Measurements from ENCODE around the gene EFNA3.

EFNA3 gene

GRCh38 chr1:155082301-155083051, 3.8 kb downstream of the EFNA3 start:
- Mint-ChIP-seq H3K4me3 (peak overlapping the region; percentile 65), H3K27ac (no peak overlapping the region), H3K36me3 (no peaks in the 10 kb centered on the region), H3K27me3 (peaks cover 47% of the 10 kb centered on the region), H3K4me1 (peaks cover 66% of the 10 kb centered on the region), H3K9me3 (no peaks in the 10 kb centered on the region)
- ATAC-seq = no peak

- H3K27ac Mint-ChIP-seq = no peak overlapping the region
- H3K9me3 Mint-ChIP-seq = no peaks in the 10 kb centered on the region
- peaks cover 59% of the 10 kb centered on the region for H3K4me1 Mint-ChIP-seq
- ATAC-seq = no peak
- H3K27me3 Mint-ChIP-seq = peaks cover 47% of the 10 kb centered on the region
- H3K4me3 Mint-ChIP-seq = no peak overlapping the region
- H3K36me3 Mint-ChIP-seq = no peaks in the 10 kb centered on the region
Observed at GRCh38 chr1:155083052-155083541, 4.5 kb downstream of the EFNA3 start.

GRCh38 chr1:155083865-155084721, 5.5 kb downstream of the EFNA3 start:
- peaks cover 46% of the 10 kb centered on the region for H3K27me3 Mint-ChIP-seq
- H3K9me3 Mint-ChIP-seq = no peaks in the 10 kb centered on the region
- peak overlapping the region; percentile 91 for H3K27ac Mint-ChIP-seq
- no peak for ATAC-seq
- H3K36me3 Mint-ChIP-seq = no peaks in the 10 kb centered on the region
- H3K4me1 Mint-ChIP-seq = peaks cover 55% of the 10 kb centered on the region
- H3K4me3 Mint-ChIP-seq = peak overlapping the region; percentile 85

DNA sequence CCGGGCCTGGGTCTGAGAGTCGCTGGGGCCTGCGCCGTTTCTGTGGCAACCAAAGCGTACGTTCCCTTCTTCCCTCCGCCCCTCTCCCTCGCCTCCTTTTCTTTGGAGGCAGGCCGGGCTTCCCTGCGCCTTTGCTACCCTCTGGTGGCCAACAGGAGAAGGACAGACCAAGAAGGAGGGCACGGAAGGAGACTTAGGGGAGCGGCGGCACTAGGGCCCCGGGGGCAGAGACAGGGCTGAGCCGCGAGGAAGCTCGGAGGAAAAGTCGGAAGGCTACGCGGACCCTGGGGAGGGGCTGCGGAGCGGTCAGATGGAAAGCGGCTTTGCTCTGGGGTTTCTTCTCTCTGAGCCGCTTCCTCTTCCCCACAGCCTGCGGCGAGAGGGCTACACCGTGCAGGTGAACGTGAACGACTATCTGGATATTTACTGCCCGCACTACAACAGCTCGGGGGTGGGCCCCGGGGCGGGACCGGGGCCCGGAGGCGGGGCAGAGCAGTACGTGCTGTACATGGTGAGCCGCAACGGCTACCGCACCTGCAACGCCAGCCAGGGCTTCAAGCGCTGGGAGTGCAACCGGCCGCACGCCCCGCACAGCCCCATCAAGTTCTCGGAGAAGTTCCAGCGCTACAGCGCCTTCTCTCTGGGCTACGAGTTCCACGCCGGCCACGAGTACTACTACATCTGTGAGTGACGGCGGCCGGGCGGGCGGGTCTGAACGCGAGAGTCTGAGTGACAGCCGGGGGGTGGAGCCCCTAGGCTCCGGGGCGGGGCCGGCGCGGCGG, 6.3 kb downstream of the EFNA3 start:
- H3K27ac Mint-ChIP-seq = peak overlapping the region; percentile 91
- H3K4me1 Mint-ChIP-seq = peaks cover 46% of the 10 kb centered on the region
- peaks cover 38% of the 10 kb centered on the region for H3K27me3 Mint-ChIP-seq
- peak; percentile 92 for ATAC-seq
- peak overlapping the region; percentile 85 for H3K4me3 Mint-ChIP-seq
- no peaks in the 10 kb centered on the region for H3K36me3 Mint-ChIP-seq
- no peaks in the 10 kb centered on the region for H3K9me3 Mint-ChIP-seq

- H3K27ac Mint-ChIP-seq = peak overlapping the region; percentile 91
- peaks cover 45% of the 10 kb centered on the region for H3K4me1 Mint-ChIP-seq
- H3K27me3 Mint-ChIP-seq = peaks cover 33% of the 10 kb centered on the region
- no peaks in the 10 kb centered on the region for H3K9me3 Mint-ChIP-seq
- peak overlapping the region; percentile 85 for H3K4me3 Mint-ChIP-seq
- ATAC-seq = peak; percentile 53
- H3K36me3 Mint-ChIP-seq = no peaks in the 10 kb centered on the region
Observed at GRCh38 chr1:155085504-155086127, 7.0 kb downstream of the EFNA3 start.

GRCh38 chr1:155086128-155086741, 7.6 kb downstream of the EFNA3 start:
- peaks cover 47% of the 10 kb centered on the region for H3K4me1 Mint-ChIP-seq
- peak; percentile 25 for ATAC-seq
- no peaks in the 10 kb centered on the region for H3K36me3 Mint-ChIP-seq
- peak overlapping the region; percentile 85 for H3K4me3 Mint-ChIP-seq
- peaks cover 30% of the 10 kb centered on the region for H3K27me3 Mint-ChIP-seq
- H3K27ac Mint-ChIP-seq = peak overlapping the region; percentile 91
- no peaks in the 10 kb centered on the region for H3K9me3 Mint-ChIP-seq

- Mint-ChIP-seq H3K27me3 (peaks cover 22% of the 10 kb centered on the region), H3K9me3 (no peaks in the 10 kb centered on the region), H3K36me3 (no peaks in the 10 kb centered on the region), H3K4me3 (no peak overlapping the region), H3K4me1 (peaks cover 45% of the 10 kb centered on the region), H3K27ac (no peak overlapping the region)
- no peak for ATAC-seq
Observed at GRCh38 chr1:155086856-155087535, 8.4 kb downstream of the EFNA3 start.

GRCh38 chr1:155091071-155092051, 12.7 kb downstream of the EFNA3 start:
- ATAC-seq = peak; percentile 75
- Mint-ChIP-seq H3K4me1 (peaks cover 16% of the 10 kb centered on the region), H3K27ac (peak overlapping the region; percentile 36), H3K27me3 (peaks cover 8% of the 10 kb centered on the region), H3K4me3 (no peak overlapping the region), H3K9me3 (no peaks in the 10 kb centered on the region), H3K36me3 (no peaks in the 10 kb centered on the region)

- Mint-ChIP-seq H3K9me3 (no peaks in the 10 kb centered on the region), H3K27ac (no peak overlapping the region), H3K27me3 (peaks cover 8% of the 10 kb centered on the region), H3K4me1 (peaks cover 15% of the 10 kb centered on the region), H3K4me3 (no peak overlapping the region), H3K36me3 (no peaks in the 10 kb centered on the region)
- ATAC-seq = no peak
Observed at GRCh38 chr1:155092131-155092530, 13.5 kb downstream of the EFNA3 start.

- no peaks in the 10 kb centered on the region for H3K36me3 Mint-ChIP-seq
- H3K4me1 Mint-ChIP-seq = peaks cover 15% of the 10 kb centered on the region
- no peak for ATAC-seq
- H3K27me3 Mint-ChIP-seq = peaks cover 8% of the 10 kb centered on the region
- no peaks in the 10 kb centered on the region for H3K9me3 Mint-ChIP-seq
- no peak overlapping the region for H3K27ac Mint-ChIP-seq
- no peak overlapping the region for H3K4me3 Mint-ChIP-seq
Observed at GRCh38 chr1:155092641-155093040, 14.0 kb downstream of the EFNA3 start.

DNA sequence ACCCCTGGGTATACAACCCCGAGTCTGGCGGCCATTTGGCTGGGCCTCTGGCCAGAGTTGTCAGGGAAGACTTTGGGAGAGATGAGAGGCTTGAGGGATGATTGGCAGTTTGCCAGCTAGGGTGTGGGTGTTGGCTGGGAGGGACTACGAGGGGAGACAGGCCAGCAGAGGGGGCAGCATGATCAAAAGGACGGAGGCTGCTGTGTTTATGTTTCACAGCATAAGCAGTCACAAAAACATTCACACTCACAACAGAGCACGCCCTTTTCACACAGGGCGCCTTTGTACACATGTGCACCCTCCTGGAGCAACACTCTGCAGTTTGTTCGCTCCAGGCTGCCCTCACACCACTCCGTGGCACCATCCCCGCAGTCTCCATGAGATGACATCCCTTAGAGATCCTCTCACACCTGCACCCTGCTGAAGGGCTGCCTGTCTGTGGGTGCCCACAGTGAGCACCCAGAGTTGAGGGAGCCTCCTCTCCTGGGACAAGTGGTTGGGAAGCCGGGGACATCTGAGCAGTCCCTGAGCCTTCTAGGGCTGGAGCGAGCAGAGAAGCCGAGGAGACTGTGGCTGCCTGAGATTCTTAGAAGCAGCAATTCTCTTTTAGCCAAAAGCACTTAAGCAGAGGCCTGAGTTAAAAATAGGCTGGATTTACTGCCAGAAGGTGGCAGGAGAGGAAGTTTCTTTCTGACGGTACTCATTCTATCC, 15.4 kb downstream of the EFNA3 start:
- no peak overlapping the region for H3K27ac Mint-ChIP-seq
- peaks cover 8% of the 10 kb centered on the region for H3K27me3 Mint-ChIP-seq
- H3K4me1 Mint-ChIP-seq = peaks cover 15% of the 10 kb centered on the region
- peak; percentile 34 for ATAC-seq
- no peak overlapping the region for H3K4me3 Mint-ChIP-seq
- no peaks in the 10 kb centered on the region for H3K9me3 Mint-ChIP-seq
- H3K36me3 Mint-ChIP-seq = no peaks in the 10 kb centered on the region

- peaks cover 15% of the 10 kb centered on the region for H3K4me1 Mint-ChIP-seq
- H3K4me3 Mint-ChIP-seq = no peak overlapping the region
- no peak overlapping the region for H3K27ac Mint-ChIP-seq
- no peak for ATAC-seq
- peaks cover 8% of the 10 kb centered on the region for H3K27me3 Mint-ChIP-seq
- no peaks in the 10 kb centered on the region for H3K36me3 Mint-ChIP-seq
- no peaks in the 10 kb centered on the region for H3K9me3 Mint-ChIP-seq
Observed at GRCh38 chr1:155094622-155094948, 15.9 kb downstream of the EFNA3 start.

DNA sequence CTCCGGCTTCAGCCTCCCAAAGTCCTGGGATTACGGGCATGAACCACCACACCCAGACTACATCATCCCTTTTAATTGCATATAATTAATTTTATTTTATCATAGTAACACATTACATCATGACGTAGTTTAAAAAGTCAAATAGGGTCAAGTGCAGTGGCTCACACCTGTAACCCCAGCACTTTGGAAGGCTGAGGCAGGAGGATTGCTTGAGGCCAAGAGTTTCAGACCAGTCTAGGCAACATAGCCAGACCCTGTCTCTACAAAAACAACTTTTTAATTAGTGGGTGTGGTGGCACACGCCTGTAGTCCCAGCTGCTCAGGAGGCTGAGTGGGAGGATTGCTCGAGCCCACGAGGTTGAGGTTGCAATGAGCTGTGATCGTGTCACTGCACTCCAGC, 20.7 kb downstream of the EFNA3 start:
- H3K9me3 Mint-ChIP-seq = no peaks in the 10 kb centered on the region
- H3K27me3 Mint-ChIP-seq = peaks cover 8% of the 10 kb centered on the region
- no peak overlapping the region for H3K4me3 Mint-ChIP-seq
- H3K27ac Mint-ChIP-seq = no peak overlapping the region
- H3K4me1 Mint-ChIP-seq = peaks cover 1% of the 10 kb centered on the region
- H3K36me3 Mint-ChIP-seq = no peaks in the 10 kb centered on the region
- no peak for ATAC-seq
